HepG2 (cell line): ENCODE results near the gene PLA1A. TPM values are rescaled to one million over a fixed set of nuclear protein-coding genes. Genes with fewer than 3 reads are reported as not detected.
A peak's percentile ranks its signal among the peaks of the same experiment; 100 is the strongest.

Experiments used
- ADNP ChIP-seq: sonication (generic); formaldehyde crosslinking; IDR thresholded peaks from 2 replicates; pipeline ENCODE4 v1.4.0; 2020; ENCODE audit warnings: missing genetic modification reagents
- CTCF ChIP-seq: sonication (generic); formaldehyde crosslinking; IDR thresholded peaks from 2 replicates; pipeline ENCODE4 v1.5.0; 2020; ENCODE audit warnings: mild to moderate bottlenecking, missing genetic modification reagents, moderate library complexity
- GZF1 ChIP-seq: sonication (generic); formaldehyde crosslinking; IDR thresholded peaks from 2 replicates; pipeline ENCODE4 v1.5.1; 2020; ENCODE audit warnings: mild to moderate bottlenecking, missing genetic modification reagents
- HMGXB4 ChIP-seq, 2 experiments: sonication (generic) in 1 of 2; formaldehyde crosslinking in 1 of 2; IDR thresholded peaks; 2 replicates each; pipeline versions ENCODE4 v1.4.0 to v1.6.1; 2018 to 2020; ENCODE audit warnings: missing genetic modification reagents in 2 of 2, borderline replicate concordance in 1 of 2, low read depth in 1 of 2, mild to moderate bottlenecking in 1 of 2, missing biosample characterization in 1 of 2
- HOXD1 ChIP-seq: sonication (generic); formaldehyde crosslinking; IDR thresholded peaks from 2 replicates; pipeline ENCODE4 v1.5.0; 2020; ENCODE audit warnings: missing genetic modification reagents
- IRX3 ChIP-seq: sonication (generic); formaldehyde crosslinking; IDR thresholded peaks from 2 replicates; pipeline ENCODE4 v1.8.1; 2023; ENCODE audit warnings: mild to moderate bottlenecking, low read depth, missing genetic modification reagents, borderline replicate concordance
- KAT8 ChIP-seq: IDR thresholded peaks from 2 replicates; pipeline ENCODE4 v1.6.1; 2016; ENCODE audit warnings: missing genetic modification reagents, missing compliant biosample characterization
- MEIS2 ChIP-seq: sonication (generic); formaldehyde crosslinking; IDR thresholded peaks from 2 replicates; pipeline ENCODE4 v1.9.0; 2021; ENCODE audit warnings: mild to moderate bottlenecking, missing genetic modification reagents
- RAD21 ChIP-seq: fragments of 450-650 bp; formaldehyde crosslinking; IDR thresholded peaks from 2 replicates; pipeline ENCODE4 v1.5.0; 2020; ENCODE audit warnings: mild to moderate bottlenecking
- SMARCE1 ChIP-seq: fragments of 450-650 bp; IDR thresholded peaks from 2 replicates; pipeline ENCODE4 v1.6.1; 2017; ENCODE audit warnings: borderline replicate concordance
- SMC3 ChIP-seq: IDR thresholded peaks from 2 replicates; pipeline ENCODE4 v1.6.1; 2011; ENCODE audit warnings: low read length, improper control_type of control experiment
- SOX13 ChIP-seq, 3 experiments: fragments of 450-650 bp in 1 of 3; sonication (generic) in 1 of 3; formaldehyde crosslinking in 1 of 3; IDR thresholded peaks in 2 of 3; conservative IDR thresholded peaks in 1 of 3; 2 replicates each; pipeline versions ENCODE4 v1.5.0 to v1.6.1; 2016 to 2020; ENCODE audit warnings: antibody characterized with exemption in 1 of 3, mild to moderate bottlenecking in 1 of 3, missing compliant biosample characterization in 1 of 3, missing genetic modification reagents in 1 of 3, moderate library complexity in 1 of 3
- STAT5B ChIP-seq: sonication (generic); formaldehyde crosslinking; IDR thresholded peaks from 2 replicates; pipeline ENCODE4 v1.4.0; 2020; ENCODE audit warnings: missing genetic modification reagents
- TBX3 ChIP-seq: fragments of 450-650 bp; IDR thresholded peaks from 2 replicates; pipeline ENCODE4 v1.6.1; 2017; ENCODE audit warnings: antibody characterized with exemption, mild to moderate bottlenecking, inconsistent platforms, borderline replicate concordance
- WIZ ChIP-seq: sonication (generic); formaldehyde crosslinking; IDR thresholded peaks from 2 replicates; pipeline ENCODE4 v1.5.1; 2020; ENCODE audit warnings: mild to moderate bottlenecking, missing genetic modification reagents
- ZC3H13 ChIP-seq: sonication (generic); formaldehyde crosslinking; IDR thresholded peaks from 2 replicates; pipeline ENCODE4 v1.8.1; 2023; ENCODE audit warnings: mild to moderate bottlenecking, missing genetic modification reagents, moderate library complexity
- ZNF354B ChIP-seq: sonication (generic); formaldehyde crosslinking; IDR thresholded peaks from 2 replicates; pipeline ENCODE4 v1.8.0; 2022; ENCODE audit warnings: mild to moderate bottlenecking, missing genetic modification reagents
- ZNF713 ChIP-seq: sonication (generic); formaldehyde crosslinking; IDR thresholded peaks from 2 replicates; pipeline ENCODE4 v1.4.0; 2020; ENCODE audit warnings: mild to moderate bottlenecking, missing genetic modification reagents
- ZNF776 ChIP-seq: sonication (generic); formaldehyde crosslinking; IDR thresholded peaks from 2 replicates; pipeline ENCODE4 v1.4.0; 2020; ENCODE audit warnings: mild to moderate bottlenecking, missing genetic modification reagents
- polyA plus RNA-seq, 8 experiments: library from polyadenylated mRNA; depleted of rRNA in 3 of 8; stranded (reverse) in 7 of 8; unstranded in 1 of 8; fragments of >200 nt; fragmentation: Illumina TruSeq in 4 of 8; extraction: Trizol in 4 of 8; gene quantifications; 2 replicates each; pipeline versions ENCODE4 v1.2.1 to v1.2.3, GENCODE V29; 2011 to 2016; ENCODE audit warnings: low read depth in 4 of 8, missing spikeins in 1 of 8, mixed read lengths in 1 of 8; ENCODE audit not compliant: insufficient read depth in 1 of 8
- total RNA-seq, 5 experiments: library from RNA; depleted of rRNA; stranded (reverse); fragments of >200 nt; fragmentation: Illumina TruSeq; extraction: Trizol; gene quantifications; 2 replicates each; pipeline ENCODE4 v1.2.3, GENCODE V29; 2016; ENCODE audit warnings: low read depth in 1 of 5
- TF ChIP-seq, protein P1 (sequence below): sonication (generic); formaldehyde crosslinking; IDR thresholded peaks from 2 replicates; pipeline ENCODE4 v1.4.0; 2020; ENCODE audit warnings: mild to moderate bottlenecking, missing genetic modification reagents
- TF ChIP-seq, protein P2 (sequence below): sonication (generic); formaldehyde crosslinking; IDR thresholded peaks from 2 replicates; pipeline ENCODE4 v1.5.1; 2020; ENCODE audit warnings: mild to moderate bottlenecking, missing genetic modification reagents, moderate library complexity
- TF ChIP-seq, protein P3 (sequence below): sonication (generic); formaldehyde crosslinking; conservative IDR thresholded peaks from 2 replicates; pipeline ENCODE4 v1.4.0; 2020; ENCODE audit warnings: missing genetic modification reagents

The PLA1A gene
- total and polyA plus RNA-seq, 2 of the 13 experiments (the other 11 are each of a cell fraction or from before 2014, with no cell fraction given): 0.11 to 0.18 TPM

- TF ChIP-seq, protein P1, sequence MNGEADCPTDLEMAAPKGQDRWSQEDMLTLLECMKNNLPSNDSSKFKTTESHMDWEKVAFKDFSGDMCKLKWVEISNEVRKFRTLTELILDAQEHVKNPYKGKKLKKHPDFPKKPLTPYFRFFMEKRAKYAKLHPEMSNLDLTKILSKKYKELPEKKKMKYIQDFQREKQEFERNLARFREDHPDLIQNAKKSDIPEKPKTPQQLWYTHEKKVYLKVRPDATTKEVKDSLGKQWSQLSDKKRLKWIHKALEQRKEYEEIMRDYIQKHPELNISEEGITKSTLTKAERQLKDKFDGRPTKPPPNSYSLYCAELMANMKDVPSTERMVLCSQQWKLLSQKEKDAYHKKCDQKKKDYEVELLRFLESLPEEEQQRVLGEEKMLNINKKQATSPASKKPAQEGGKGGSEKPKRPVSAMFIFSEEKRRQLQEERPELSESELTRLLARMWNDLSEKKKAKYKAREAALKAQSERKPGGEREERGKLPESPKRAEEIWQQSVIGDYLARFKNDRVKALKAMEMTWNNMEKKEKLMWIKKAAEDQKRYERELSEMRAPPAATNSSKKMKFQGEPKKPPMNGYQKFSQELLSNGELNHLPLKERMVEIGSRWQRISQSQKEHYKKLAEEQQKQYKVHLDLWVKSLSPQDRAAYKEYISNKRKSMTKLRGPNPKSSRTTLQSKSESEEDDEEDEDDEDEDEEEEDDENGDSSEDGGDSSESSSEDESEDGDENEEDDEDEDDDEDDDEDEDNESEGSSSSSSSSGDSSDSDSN (CRISPR knock-in tag): no peak
- no peak for TF ChIP-seq KAT8 (CRISPR knock-in tag)
- TF ChIP-seq, protein P2, sequence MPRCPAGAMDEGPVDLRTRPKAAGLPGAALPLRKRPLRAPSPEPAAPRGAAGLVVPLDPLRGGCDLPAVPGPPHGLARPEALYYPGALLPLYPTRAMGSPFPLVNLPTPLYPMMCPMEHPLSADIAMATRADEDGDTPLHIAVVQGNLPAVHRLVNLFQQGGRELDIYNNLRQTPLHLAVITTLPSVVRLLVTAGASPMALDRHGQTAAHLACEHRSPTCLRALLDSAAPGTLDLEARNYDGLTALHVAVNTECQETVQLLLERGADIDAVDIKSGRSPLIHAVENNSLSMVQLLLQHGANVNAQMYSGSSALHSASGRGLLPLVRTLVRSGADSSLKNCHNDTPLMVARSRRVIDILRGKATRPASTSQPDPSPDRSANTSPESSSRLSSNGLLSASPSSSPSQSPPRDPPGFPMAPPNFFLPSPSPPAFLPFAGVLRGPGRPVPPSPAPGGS (CRISPR knock-in tag): no peak
- TF ChIP-seq MEIS2: no peak
- TF ChIP-seq ADNP: no peak
- no peak for TF ChIP-seq ZNF713
- no peak for TF ChIP-seq HOXD1 (CRISPR knock-in tag)
- no peak for TF ChIP-seq ZNF776 (CRISPR knock-in tag)
- TF ChIP-seq SOX13 (IDR thresholded peaks at IDR 0.05): no peak
- no peak for TF ChIP-seq SOX13 (CRISPR knock-in tag; conservative IDR thresholded peaks at IDR 0.05 in 1 of 2, IDR thresholded peaks at IDR 0.05 in 1 of 2)
- peak; percentile 62; the same call in 1 of the 2 replicates for TF ChIP-seq SMC3
- TF ChIP-seq ZNF354B (CRISPR knock-in tag): no peak
- no peak for TF ChIP-seq GZF1 (CRISPR knock-in tag)
- TF ChIP-seq, protein P3, sequence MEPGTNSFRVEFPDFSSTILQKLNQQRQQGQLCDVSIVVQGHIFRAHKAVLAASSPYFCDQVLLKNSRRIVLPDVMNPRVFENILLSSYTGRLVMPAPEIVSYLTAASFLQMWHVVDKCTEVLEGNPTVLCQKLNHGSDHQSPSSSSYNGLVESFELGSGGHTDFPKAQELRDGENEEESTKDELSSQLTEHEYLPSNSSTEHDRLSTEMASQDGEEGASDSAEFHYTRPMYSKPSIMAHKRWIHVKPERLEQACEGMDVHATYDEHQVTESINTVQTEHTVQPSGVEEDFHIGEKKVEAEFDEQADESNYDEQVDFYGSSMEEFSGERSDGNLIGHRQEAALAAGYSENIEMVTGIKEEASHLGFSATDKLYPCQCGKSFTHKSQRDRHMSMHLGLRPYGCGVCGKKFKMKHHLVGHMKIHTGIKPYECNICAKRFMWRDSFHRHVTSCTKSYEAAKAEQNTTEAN (CRISPR knock-in tag): no peak
- TF ChIP-seq RAD21: peak; percentile 55; the same call in 1 of the 2 replicates
- no peak for TF ChIP-seq ZC3H13 (CRISPR knock-in tag)
- TF ChIP-seq STAT5B: no peak
- TF ChIP-seq TBX3: no peak
- no peak for TF ChIP-seq IRX3
- TF ChIP-seq WIZ (CRISPR knock-in tag): no peak
- TF ChIP-seq SMARCE1: no peak
- peak; percentile 70 for TF ChIP-seq CTCF (CRISPR knock-in tag)
- peak in 1 of 2 experiments; percentile 48; a peak in 1 of 4 replicates for TF ChIP-seq HMGXB4 (CRISPR knock-in tag; IDR thresholded peaks at IDR 0.05; ENCODE audit: borderline replicate concordance in 1 of 2, low read depth in 1 of 2)
Observed at GRCh38 chr3:119559441-119559963, 38.2 kb upstream of the PLA1A start, which contains the start of gene CD80 (continued).
